Skeletal muscle cell (primary cell): ENCODE data around the gene SMYD2.

Source experiments
- DNase-seq: peaks from one replicate; pipeline ENCODE4 v3.0.0-alpha.2; 2010; ENCODE audit warnings: low read depth
- H3K4me3 ChIP-seq: 2 replicates; pipeline ENCODE4 v1.5.1; 2011; ENCODE audit warnings: low read depth, mild to moderate bottlenecking, control low read depth, low read length, moderate library complexity

SMYD2 gene

DNA sequence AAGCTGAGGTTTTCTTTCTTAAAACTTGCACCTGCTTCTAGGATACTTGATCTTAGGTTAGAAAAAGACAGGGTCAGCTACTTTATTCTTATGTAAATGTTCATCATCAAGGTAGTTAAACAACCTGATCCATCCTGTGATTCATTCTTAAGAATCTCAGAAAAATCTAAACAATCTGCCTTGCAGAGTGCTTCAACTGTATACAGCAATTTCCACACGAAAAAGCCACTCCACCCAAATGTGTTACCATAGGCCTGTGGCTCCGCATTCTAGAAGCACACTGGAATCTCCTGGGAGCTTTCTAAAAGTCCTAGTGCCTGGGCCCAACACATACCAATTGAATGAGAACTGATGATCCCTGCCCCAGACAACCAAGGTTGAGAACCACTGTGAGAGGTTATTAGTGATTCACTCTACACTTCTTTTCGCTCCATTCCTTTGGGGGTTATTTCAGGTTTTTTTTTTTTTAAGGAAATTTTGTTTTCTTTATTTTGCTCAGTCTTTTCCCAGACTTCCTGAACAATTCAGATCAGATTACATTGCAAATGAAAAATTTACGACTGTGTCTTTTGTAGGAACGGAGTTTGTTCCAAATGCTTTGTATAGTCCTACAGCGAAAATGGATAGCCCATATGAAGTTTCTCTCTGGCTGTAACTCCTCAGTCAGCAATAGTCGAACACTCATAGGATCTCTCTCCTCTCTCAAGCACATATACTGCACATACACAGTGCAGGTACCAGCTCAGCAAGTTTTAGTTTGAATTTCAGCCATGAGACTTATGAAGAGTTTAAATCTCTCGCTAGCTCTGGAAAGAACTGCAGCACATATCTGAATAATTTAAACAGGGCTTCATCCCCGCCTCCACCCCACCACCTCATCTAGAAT is 16.1 kb downstream of the SMYD2 start:
- DNase-seq = peak; percentile 83

DNA sequence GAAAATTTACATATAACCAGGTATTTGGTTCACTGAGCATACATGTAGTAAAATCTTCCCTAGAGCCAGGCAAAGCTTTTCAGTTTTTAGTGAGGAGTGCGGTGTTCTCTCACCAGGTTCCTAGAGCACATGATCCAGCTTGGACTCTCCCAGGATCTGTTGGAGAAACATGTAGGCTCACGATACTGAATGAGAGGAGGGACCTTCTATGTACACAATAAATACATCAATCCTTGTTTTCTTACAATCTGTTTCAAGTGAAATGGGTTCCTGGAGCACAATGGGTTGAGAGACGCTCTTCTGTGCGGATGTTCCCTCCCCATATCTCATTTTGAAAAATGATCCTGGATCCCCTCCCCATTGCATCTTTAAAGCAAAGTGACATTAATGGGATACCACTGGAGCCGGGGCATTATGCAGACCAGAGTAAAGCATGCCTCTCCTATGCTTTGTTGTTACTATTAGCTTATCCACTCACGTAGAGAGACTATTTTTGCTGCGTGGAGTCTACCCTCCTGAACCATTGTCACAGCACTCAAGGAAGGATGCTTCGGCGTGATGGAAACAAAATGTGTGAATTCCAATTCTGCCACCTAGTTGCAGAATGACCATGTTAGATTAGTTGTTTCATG is 19.3 kb downstream of the SMYD2 start:
- DNase-seq = no peak
- H3K4me3 ChIP-seq = no peak overlapping the region

More for the DNA sequence above, 16.1 kb downstream of the SMYD2 start:
- H3K4me3 ChIP-seq = no peak overlapping the region

DNA sequence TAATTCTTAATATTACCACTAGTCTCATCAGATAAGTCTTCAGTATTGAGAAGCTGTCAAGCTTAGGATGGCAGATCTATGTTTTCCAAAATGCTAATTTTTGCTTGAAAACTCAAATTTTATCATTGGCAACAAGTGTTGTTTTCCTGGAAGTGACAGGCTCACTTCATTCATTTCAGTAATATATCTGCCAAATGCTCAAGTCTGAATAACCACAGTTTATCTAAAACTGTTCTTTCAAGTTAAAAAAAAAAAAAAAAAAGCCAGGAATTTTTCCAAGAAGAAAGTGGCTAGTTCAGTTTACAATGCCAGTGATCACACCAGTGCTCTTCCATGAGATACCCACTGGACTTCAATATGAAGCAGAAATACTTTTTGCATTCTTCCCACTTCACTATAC is 20.6 kb downstream of the SMYD2 start:
- H3K4me3 ChIP-seq = no peak overlapping the region
- no peak for DNase-seq

DNA sequence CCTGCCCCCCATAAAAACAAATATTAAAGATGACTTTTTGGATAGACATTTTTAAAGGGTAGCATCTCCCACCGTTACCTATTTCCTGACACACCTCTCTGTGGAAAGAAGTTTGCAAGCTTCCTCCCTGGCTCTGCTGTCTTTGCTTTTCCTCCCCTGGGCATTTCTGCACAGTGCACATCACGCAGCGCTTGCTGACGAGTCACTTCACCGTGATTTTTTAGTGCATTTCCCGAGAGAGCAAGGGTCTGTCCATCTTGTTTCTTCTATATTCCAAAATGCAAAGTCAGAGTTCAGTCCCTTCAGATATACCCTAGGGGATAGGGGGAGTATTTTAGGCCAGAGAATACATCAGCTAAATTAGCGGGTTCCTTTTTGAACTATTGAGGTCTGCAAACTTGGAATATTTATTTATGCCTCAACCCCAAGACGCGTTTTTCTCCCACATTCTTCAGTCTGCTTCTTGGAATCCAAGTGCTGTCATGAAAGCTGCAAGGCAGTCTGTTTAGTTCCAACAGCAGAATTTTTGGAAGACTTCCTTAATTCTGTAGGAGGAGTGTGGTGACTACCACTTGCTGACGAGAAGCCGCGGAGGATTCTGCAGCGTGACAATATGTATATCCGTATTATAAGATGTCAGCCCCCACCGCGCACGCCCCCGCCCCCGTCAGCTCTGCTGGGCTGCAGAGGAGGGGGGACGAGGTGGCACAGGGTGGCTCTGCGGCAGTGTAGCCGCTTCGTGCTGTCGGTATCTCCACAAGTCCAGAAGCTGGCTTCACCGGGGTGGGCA is 22.4 kb downstream of the SMYD2 start:
- no peak overlapping the region for H3K4me3 ChIP-seq
- DNase-seq = no peak

DNA sequence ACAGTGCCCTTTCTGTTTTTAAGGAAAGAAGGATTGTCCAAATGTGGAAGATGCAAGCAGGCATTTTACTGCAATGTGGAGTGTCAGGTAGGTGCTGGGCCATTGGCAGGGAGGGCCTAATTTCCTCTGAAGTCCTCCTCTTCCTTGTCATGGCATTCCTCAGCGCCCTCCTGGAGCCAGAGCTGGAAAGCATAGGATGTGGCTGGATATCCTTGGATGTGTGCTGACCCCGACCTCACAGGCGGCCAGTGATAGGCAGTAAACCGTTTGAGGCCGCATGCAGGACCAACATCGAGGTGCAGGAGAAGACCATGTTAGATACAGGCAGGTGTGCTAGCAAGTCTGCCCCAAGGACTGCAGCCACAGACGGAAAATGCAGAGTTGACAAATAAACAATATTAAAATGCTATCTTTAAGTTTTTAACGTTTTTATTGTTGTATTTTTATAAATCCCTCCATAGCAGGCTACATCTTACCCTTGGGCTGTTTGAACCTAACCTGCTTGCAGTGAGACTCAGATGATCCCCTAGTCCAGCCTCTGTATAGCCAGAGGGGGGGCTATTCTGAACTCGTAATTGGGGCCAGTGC is 24.3 kb downstream of the SMYD2 start:
- H3K4me3 ChIP-seq = no peak overlapping the region
- DNase-seq = no peak

DNA sequence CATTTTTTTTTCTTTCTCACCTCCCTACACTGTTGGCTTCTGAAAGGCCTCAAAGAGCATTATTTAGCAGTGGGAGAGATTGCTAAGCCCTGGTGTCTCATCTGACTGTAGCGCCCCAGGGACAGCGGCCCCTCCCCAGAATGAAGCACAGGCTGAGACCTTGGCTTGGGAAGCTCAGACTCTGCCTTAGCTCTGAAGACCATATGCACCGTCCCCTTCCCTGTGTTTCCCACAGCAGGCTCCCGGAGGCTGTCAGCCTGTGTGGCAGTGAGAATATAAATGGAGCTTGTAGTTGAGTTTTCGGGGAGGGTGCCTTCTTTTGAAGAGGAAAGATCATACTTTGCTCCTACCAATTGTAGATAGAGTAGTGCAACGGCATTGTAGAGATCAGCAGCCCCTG is 25.3 kb downstream of the SMYD2 start:
- H3K4me3 ChIP-seq = no peak overlapping the region
- no peak for DNase-seq

DNA sequence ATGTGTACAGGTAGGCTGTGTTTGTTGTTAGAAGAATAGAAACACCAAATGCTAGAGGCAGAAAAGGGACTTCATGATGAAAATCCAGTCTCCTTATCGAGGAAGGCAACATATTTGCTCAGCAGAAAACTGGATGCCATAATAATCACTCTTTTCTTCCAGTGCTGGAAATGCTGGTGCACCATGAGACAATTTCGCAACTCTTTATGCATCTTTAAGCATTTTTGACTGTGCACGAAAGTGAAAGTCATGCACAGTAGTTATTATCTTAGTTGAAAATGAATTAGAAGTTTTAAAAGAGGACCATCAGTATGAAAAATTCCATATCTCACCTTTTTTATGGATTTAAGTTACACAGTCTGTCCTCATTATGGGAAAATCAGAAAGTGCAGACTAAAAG is 29.1 kb downstream of the SMYD2 start:
- no peak for DNase-seq
- H3K4me3 ChIP-seq = no peak overlapping the region

DNA sequence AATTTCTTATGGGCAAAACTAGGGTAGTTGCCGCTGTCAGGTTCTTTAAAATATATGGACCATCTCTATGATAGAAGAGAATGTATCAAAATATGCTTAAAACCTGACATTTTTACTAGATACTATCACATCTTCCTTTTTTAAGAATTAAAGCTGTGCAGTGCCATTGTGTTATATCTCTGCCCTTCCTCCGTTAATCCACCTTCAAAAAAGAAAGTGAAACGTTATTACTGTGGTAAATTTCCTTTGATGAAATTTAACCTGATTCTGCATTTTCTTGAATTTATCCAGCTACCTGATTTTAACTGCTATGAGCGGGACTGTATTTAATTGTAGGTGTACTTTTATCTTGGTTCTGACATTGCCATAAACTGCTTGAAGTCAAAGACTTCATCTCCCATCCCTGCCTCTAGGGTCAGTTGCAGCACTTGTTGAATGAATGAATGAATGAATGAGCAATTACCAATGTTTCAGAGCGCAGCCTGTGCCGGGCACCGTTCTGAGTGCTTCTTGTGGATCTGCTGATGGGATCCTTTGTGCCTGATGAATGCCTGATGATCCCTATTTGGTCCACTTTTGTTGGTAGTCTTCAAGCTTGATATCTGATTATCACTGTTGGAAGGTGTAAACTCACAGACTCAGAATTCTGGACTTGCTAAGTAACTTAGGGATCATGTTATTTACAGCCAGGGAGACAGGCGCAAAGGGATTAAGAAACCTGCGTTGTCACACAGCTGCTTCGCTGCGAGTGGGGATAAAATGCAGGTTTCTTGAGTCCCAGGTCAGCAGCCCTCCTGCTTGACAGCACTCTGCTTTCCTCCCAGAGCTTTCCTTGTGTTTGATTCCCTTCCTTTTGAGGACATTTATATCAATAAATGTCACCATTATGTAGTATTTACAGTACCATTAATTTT is 30.1 kb downstream of the SMYD2 start:
- H3K4me3 ChIP-seq = no peak overlapping the region
- no peak for DNase-seq

DNA sequence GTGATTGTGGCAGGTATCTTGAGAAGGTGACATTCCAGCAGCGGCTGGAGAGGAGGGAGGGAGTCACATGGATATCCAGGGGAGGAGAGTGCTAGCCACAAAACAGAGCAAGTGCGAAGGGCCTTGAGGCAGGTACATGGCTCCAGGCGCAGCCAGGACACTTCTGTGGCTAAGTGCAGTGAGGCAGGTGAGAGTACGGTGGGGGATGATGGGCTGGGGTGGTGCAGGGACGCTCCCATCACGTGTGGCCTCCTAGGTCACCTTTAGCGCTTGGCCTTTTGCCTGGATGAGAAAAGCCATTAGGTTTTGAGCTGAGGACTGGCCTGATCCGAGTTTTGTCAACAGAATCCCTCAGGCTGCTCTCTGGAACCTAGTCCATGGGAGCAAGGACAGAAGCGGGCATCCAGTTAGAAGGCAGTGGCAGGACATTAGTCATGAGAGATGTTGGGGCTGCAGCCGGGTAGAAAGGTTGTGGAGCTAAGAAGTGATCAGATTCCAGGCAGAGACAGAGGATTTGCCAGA is 31.6 kb downstream of the SMYD2 start:
- no peak overlapping the region for H3K4me3 ChIP-seq
- no peak for DNase-seq

DNA sequence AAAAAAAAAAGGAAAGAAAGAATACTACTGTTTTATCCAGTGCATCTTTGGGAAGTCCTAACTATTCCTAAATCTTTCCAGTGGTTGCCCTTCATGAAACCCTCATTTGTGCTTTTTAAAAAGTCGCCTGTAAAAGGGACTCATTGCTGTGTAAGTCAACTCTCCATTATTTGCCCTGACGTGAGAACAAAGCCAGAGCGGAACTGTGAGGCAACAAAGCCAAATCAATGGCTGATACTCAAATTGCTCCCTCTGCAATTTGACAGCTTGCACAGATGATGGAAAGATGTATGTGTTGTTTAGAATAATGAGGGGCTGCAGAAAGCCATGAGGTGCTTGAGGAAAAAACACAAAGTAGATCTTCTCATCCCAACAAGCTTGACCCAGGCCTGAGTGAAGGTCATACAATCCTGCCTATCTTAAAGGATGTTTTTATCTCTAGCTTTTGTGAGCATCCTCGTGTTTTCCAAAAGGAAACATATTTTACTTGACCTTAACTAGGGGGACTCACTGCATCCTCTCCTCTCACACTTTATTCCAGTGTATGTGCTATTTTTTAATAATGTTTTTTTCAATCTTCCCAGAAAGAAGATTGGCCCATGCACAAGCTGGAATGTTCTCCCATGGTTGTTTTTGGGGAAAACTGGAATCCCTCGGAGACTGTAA is 33.4 kb downstream of the SMYD2 start:
- no peak for DNase-seq
- H3K4me3 ChIP-seq = no peak overlapping the region

DNA sequence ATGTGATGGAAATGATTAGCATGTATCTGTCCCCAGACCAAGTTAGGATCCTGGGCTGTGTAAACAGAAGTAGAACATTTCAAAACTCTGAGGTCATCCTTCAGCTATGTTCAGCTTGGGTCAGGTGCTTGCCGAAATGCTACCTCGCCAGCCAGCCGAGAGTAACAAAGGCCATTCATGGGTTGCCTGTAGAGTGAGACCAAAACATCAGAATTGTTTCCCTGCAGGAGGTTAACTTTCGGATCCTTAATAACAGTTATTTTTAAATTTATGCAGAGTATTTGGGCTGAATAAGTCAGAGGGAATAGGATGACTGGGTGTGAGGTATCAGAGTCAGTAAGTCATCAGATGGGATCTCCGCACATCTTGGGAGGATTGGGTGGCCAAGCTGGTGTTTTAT is 35.6 kb downstream of the SMYD2 start:
- no peak overlapping the region for H3K4me3 ChIP-seq
- no peak for DNase-seq

DNA sequence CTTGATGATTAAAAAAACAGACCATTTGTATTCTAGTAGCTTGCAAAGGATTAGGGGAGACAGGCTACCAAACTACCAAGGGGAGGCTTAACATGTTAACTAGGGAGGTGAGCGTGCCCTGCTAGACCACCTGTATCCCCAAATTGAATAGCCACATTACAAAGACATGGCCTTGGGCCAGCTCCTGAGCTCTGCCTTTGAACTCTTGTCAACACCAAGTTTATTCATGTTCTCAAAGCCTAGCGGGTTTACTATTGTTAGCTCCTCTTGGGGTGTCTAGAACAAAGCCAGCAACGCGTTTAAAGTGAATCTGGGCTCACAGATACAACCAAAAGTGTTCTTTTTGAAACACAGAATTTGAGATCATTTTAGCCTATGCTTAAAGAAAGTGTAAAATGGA is 36.3 kb downstream of the SMYD2 start:
- DNase-seq = no peak
- no peak overlapping the region for H3K4me3 ChIP-seq

DNA sequence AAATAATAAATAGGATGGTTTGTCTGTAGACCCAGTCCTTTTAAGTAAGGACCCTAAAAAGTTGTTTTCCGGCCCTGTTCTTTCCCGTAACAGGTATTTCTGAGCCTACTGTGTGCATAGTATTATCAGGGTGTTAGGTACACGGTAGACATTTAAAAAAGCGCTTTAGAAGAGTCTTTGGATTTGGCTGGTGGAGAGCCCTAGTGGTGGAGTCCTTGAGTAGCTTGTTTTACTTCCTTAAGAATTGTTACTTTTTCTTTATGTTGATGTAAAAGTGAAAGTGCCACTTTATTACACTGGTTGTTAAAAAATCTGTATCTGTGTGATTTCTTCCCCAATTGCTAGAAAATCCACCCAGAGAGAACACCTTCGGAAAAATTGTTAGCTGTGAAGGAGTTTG is 36.8 kb downstream of the SMYD2 start:
- DNase-seq = no peak
- no peak overlapping the region for H3K4me3 ChIP-seq

DNA sequence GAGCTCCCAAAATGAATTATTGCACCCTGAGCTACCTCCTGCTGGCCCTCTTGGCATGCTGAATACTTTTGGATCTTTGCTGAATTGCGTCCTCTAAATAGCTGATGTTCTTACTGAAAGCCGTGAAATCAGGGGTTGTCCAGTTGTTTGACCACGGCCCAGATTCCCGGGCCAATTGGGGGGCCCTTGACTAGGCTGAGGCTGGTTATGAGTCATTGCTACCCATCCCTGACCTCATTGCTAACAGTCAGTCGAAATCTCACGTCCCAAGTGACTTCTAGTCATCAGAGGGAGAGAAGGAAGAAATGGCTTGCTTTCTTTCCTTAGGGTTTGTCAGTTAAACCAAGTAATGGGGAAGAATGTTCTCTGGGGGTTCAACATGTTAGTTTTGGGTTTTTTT is 37.4 kb downstream of the SMYD2 start:
- H3K4me3 ChIP-seq = no peak overlapping the region
- DNase-seq = peak; percentile 88

DNA sequence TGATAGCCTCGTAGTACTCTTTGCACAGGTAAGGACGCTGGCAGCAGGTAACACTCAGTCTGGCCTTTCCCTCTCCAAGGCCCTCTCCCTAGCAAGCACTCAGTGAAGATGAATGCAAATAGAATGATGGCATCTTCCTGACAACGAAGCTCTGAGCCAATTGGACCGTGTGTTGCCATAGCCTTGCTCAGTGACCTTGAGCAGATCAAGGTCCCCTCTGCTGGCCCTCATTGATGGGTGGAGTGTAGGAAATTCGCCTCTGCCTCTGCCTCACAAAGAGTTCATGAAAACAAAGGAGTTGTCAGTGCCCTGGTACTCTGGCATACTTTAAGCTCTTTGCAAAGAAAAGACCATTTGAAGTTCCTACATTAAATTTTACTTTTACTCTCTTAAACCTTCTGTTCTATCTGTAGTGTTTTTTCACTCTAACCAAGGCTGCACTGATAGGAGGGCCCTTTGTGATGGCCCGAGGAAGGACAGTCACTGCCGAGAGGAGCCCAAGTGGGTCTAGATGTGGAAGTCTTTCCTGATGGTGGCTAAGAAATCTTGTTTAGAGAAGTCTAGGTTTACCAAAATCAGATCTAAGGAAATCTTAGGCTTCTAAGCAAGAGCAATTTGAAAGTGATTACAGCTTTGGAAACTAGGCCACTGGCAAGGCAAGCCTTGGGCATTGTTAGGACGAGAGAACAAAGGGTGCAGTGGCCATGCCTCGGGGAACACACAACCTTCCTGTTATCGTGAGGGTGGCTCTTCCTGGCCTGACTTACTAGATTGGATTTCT is 38.2 kb downstream of the SMYD2 start:
- no peak for DNase-seq
- no peak overlapping the region for H3K4me3 ChIP-seq

DNA sequence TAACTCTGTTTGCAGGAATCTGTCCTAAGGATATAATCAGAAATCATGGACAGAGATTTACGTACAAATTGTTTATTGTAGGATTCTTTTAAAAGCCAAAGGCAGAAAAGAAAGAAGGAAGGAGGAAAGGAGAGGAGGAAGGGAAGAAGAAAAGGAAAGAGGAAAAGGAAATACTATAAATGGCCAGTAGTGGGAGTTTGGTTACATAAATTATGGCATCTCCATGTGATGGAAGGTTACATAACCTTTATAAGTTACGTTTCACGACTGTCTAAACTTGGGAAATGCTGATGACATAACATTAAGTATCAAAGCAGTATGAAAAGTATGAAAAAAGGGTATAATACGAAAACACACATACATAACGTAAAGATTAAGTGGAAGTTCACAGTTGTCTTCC is 39.0 kb downstream of the SMYD2 start:
- no peak for DNase-seq
- no peak overlapping the region for H3K4me3 ChIP-seq

DNA sequence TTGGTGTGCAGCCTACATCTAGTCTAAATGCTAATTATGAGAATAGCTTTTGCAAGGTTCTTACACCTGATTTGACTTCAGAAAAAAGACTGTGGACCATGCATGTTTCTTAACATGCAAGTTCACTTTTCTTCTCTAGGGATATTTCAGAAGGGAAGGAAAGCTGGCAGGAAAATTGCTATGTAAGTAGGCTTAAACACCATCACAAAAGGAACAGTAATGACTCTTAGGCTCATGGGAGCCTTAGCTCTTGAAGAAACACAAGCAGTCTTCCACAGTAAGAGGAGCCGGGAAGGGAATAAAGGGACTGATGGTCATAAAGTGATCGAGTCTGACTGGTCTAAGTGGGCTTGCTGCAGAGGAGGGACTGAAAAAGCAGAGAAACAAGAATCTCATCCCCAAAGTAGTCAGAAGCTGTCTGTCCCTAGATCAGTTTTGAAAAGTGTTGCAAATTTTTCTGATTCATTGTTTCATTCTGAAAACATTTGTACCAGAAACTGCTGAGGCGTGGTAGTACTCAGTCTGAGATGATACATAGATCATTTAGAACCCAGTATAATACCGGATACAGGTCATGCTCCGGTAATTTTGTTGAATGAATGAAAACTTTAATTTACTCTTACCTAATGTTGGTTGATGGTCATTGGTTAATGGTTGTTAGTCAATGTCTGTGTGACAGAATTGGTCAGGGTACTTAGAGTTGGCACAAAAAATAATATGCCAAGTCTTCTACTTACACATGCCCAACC is 40.9 kb downstream of the SMYD2 start:
- H3K4me3 ChIP-seq = no peak overlapping the region
- DNase-seq = no peak
